Thyroid gland (tissue), 4 donors: ENCODE results near the gene MARCHF9.

Source experiments
- CTCF ChIP-seq, 6 experiments: fragments of 200-600 bp in 3 of 6; fragments of 450-650 bp in 3 of 6; sonication (generic) in 3 of 6; IDR thresholded peaks; one replicate each; pipeline ENCODE4 v1.5.1; 2016 to 2019; ENCODE audit warnings: antibody characterized with exemption in 6 of 6, mild to moderate bottlenecking in 2 of 6, inconsistent platforms in 1 of 6, moderate library complexity in 1 of 6
- POLR2A ChIP-seq, 2 donors: fragments of 450-650 bp; IDR thresholded peaks; one replicate each; pipeline ENCODE4 v1.6.1; 2017; ENCODE audit warnings: antibody characterized with exemption in 2 of 2, mild to moderate bottlenecking in 2 of 2, moderate library complexity in 1 of 2

DNA sequence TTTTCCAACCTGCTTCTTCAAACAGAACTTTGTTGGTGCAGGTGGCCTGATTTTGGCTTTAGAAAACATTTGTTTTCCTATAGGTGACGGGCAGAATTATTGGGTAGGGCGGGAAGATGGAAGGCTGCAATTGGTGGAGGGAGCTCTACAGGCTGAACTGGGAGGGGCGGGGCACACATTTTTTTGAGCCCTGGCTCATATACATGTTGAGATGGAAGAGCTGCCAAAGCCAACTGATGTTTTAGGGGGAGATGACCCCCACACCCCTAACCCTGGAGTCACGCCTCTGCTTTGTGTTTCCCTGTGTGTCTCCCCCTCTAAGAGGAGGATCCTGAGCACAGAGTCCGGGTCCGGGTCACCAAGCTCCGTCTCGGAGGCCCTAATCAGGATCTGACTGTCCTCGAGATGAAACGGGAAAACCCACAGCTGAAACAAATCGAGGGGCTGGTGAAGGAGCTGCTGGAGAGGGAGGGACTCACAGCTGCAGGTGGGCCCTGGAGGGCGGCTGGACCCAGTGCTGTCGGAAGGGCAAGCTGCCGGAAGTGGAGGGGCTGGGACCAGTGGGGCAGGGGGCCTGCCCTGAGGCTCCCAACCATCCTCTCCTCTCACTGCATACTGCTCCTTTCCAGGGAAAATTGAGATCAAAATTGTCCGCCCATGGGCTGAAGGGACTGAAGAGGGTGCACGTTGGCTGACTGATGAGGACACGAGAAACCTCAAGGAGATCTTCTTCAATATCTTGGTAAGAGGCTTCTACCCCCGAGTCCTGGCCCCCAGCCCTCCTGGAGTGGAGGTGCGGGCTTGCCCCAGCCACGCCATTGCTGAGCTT lies 34.9 kb upstream of the MARCHF9 start:
- TF ChIP-seq POLR2A (IDR thresholded peaks at IDR 0.05): no peak
- no peak for TF ChIP-seq CTCF (IDR thresholded peaks at IDR 0.05)
